ENCODE measurements around the gene LRRC23. TPM values are rescaled to one million over a fixed set of nuclear protein-coding genes. Genes with fewer than 3 reads are reported as not detected.

Gene LRRC23
- total RNA-seq, 1 donor from 2014 or later, result 5.7 TPM

DNA sequence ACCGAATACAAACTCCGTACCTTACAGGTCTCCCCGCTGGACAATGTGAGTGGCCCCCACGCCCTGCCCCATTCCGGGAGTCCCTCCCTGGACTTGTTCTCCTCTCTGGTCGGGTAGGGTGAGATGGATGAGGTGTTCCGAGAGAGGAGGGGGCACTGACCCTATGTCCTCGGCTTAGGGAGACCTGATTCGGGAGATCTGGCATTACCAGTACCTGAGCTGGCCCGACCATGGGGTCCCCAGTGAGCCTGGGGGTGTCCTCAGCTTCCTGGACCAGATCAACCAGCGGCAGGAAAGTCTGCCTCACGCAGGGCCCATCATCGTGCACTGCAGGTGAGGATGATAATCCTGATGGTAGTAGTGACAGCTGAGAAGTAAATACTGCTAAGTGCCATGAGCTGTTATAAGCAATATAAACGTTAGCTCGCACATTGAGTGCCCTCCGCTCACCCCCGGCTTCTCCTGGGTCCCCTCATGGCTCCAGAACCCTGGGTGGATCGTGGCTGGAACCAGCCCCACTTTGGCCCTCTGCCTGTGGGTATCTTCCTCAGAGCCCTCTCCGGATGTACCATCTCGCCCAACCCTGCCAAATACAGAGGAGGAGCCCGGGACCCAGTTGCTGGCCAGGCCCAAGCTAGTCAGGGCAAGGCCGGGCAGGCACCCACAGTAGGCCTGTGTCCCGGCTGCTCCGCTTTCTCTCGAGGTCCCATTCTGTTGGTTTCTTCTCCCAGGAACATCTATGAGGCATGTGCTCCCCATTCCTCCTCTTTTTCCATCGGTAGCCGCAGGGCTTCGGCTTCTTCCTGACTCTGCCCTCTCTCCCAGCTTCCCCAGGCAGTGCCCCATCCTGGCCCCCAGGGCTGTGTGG lies 53.4 kb downstream of the LRRC23 start:
- peak overlapping the region; percentile 37 for H3K4me3 Mint-ChIP-seq (ENCODE audit: unreplicated experiment)
- no peak overlapping the region for H3K27ac Mint-ChIP-seq (ENCODE audit: unreplicated experiment)
- H3K4me1 Mint-ChIP-seq (ENCODE audit: unreplicated experiment), result peaks cover 38% of the 10 kb centered on the region
- peaks cover 16% of the 10 kb centered on the region for H3K27me3 Mint-ChIP-seq (ENCODE audit: unreplicated experiment)
- TF ChIP-seq CTCF (IDR thresholded peaks at IDR 0.05; ENCODE audit: unreplicated experiment), result no peak
- no peaks in the 10 kb centered on the region for H3K9me3 Mint-ChIP-seq (ENCODE audit: unreplicated experiment)
- H3K36me3 Mint-ChIP-seq (ENCODE audit: low read depth, unreplicated experiment), result peaks cover 5% of the 10 kb centered on the region
- no peak for DNase-seq (ENCODE audit: low spot score)

GRCh38 chr12:6958609-6959057 lies 54.0 kb downstream of the LRRC23 start:
- peaks cover 16% of the 10 kb centered on the region for H3K27me3 Mint-ChIP-seq (ENCODE audit: unreplicated experiment)
- H3K4me3 Mint-ChIP-seq (ENCODE audit: unreplicated experiment), result peak overlapping the region; percentile 37
- H3K4me1 Mint-ChIP-seq (ENCODE audit: unreplicated experiment), result peaks cover 34% of the 10 kb centered on the region
- no peak for TF ChIP-seq CTCF (IDR thresholded peaks at IDR 0.05; ENCODE audit: unreplicated experiment)
- H3K27ac Mint-ChIP-seq (ENCODE audit: unreplicated experiment), result no peak overlapping the region
- DNase-seq (ENCODE audit: low spot score), result no peak
- H3K36me3 Mint-ChIP-seq (ENCODE audit: low read depth, unreplicated experiment), result peaks cover 5% of the 10 kb centered on the region
- no peaks in the 10 kb centered on the region for H3K9me3 Mint-ChIP-seq (ENCODE audit: unreplicated experiment)

- H3K27ac Mint-ChIP-seq (ENCODE audit: unreplicated experiment), result no peak overlapping the region
- H3K4me1 Mint-ChIP-seq (ENCODE audit: unreplicated experiment), result peaks cover 29% of the 10 kb centered on the region
- peaks cover 14% of the 10 kb centered on the region for H3K27me3 Mint-ChIP-seq (ENCODE audit: unreplicated experiment)
Observed at GRCh38 chr12:6959058-6959804, 54.6 kb downstream of the LRRC23 start.

GRCh38 chr12:6959805-6960592 lies 55.4 kb downstream of the LRRC23 start:
- H3K9me3 Mint-ChIP-seq (ENCODE audit: unreplicated experiment), result no peaks in the 10 kb centered on the region
- TF ChIP-seq CTCF (IDR thresholded peaks at IDR 0.05; ENCODE audit: unreplicated experiment), result no peak
- H3K27ac Mint-ChIP-seq (ENCODE audit: unreplicated experiment), result no peak overlapping the region
- no peak overlapping the region for H3K4me3 Mint-ChIP-seq (ENCODE audit: unreplicated experiment)
- DNase-seq (ENCODE audit: low spot score), result no peak
- H3K4me1 Mint-ChIP-seq (ENCODE audit: unreplicated experiment), result peaks cover 30% of the 10 kb centered on the region
- peaks cover 6% of the 10 kb centered on the region for H3K36me3 Mint-ChIP-seq (ENCODE audit: low read depth, unreplicated experiment)
- H3K27me3 Mint-ChIP-seq (ENCODE audit: unreplicated experiment), result peaks cover 9% of the 10 kb centered on the region

More at GRCh38 chr12:6959058-6959804, 54.6 kb downstream of the LRRC23 start:
- no peak for TF ChIP-seq CTCF (IDR thresholded peaks at IDR 0.05; ENCODE audit: unreplicated experiment)
- Mint-ChIP-seq H3K4me3 (ENCODE audit: unreplicated experiment) (peak overlapping the region; percentile 31), H3K36me3 (ENCODE audit: low read depth, unreplicated experiment) (peaks cover 5% of the 10 kb centered on the region), H3K9me3 (ENCODE audit: unreplicated experiment) (no peaks in the 10 kb centered on the region)
- DNase-seq (ENCODE audit: low spot score), result no peak

Data from endothelial cell (in vitro differentiated cells).